T-helper 2 cell (primary cell): Measurements from ENCODE around the gene ZNF521.

Experiments used
- DNase-seq, 5 experiments: peaks; one replicate each; pipeline versions ENCODE4 v3.0.0 to v3.0.0-alpha.2; 2012 to 2022

Gene ZNF521

GRCh38 chr18:25244924-25245698 is 106.9 kb downstream of the ZNF521 start:
- no peak for DNase-seq

- no peak for DNase-seq
These were observed 107.8 kb downstream of the ZNF521 start for GRCh38 chr18:25244170-25244569.

GRCh38 chr18:25243754-25244153 is 108.2 kb downstream of the ZNF521 start:
- DNase-seq = peak in 1 of 5 experiments; percentile 6

- DNase-seq = no peak
These were observed 108.7 kb downstream of the ZNF521 start for GRCh38 chr18:25243257-25243656.

GRCh38 chr18:25240420-25240770 is 111.6 kb downstream of the ZNF521 start:
- no peak for DNase-seq

GRCh38 chr18:25239581-25240419 is 112.2 kb downstream of the ZNF521 start:
- DNase-seq = peak in 1 of 5 experiments; percentile 1

- DNase-seq = no peak
These were observed 112.8 kb downstream of the ZNF521 start for GRCh38 chr18:25239151-25239550.

- DNase-seq = no peak
These were observed 114.2 kb downstream of the ZNF521 start for GRCh38 chr18:25237571-25238267.

GRCh38 chr18:25236736-25237135 is 115.2 kb downstream of the ZNF521 start:
- no peak for DNase-seq

GRCh38 chr18:25235401-25236042 is 116.4 kb downstream of the ZNF521 start:
- no peak for DNase-seq

- no peak for DNase-seq
These were observed 117.1 kb downstream of the ZNF521 start for GRCh38 chr18:25234740-25235345.

- DNase-seq = no peak
These were observed 117.7 kb downstream of the ZNF521 start for GRCh38 chr18:25234322-25234639.

- no peak for DNase-seq
These were observed 118.2 kb downstream of the ZNF521 start for GRCh38 chr18:25233528-25234321.

- DNase-seq = no peak
These were observed 120.7 kb downstream of the ZNF521 start for GRCh38 chr18:25231327-25231691.

- DNase-seq = no peak
These were observed 121.2 kb downstream of the ZNF521 start for GRCh38 chr18:25230658-25231326.

- DNase-seq = no peak
These were observed 122.0 kb downstream of the ZNF521 start for GRCh38 chr18:25229920-25230319.

GRCh38 chr18:25229081-25229480 is 122.9 kb downstream of the ZNF521 start:
- no peak for DNase-seq

- no peak for DNase-seq
These were observed 123.6 kb downstream of the ZNF521 start for GRCh38 chr18:25228410-25228809.

- DNase-seq = no peak
These were observed 126.8 kb downstream of the ZNF521 start for GRCh38 chr18:25225151-25225550.

GRCh38 chr18:25223899-25224886 is 127.8 kb downstream of the ZNF521 start:
- no peak for DNase-seq
